AG09319 (cell line): ENCODE measurements around the gene DCXR.

Experiments
- DNase-seq: peaks from one replicate; pipeline ENCODE4 v3.0.0-alpha.2; 2010; ENCODE audit warnings: low read depth; ENCODE audit errors: extremely low read depth
- CTCF ChIP-seq: IDR thresholded peaks from 2 replicates; pipeline ENCODE4 v1.5.1; 2011; ENCODE audit warnings: low read depth, mild to moderate bottlenecking, inconsistent platforms, low read length, moderate library complexity

The DCXR gene

DNA sequence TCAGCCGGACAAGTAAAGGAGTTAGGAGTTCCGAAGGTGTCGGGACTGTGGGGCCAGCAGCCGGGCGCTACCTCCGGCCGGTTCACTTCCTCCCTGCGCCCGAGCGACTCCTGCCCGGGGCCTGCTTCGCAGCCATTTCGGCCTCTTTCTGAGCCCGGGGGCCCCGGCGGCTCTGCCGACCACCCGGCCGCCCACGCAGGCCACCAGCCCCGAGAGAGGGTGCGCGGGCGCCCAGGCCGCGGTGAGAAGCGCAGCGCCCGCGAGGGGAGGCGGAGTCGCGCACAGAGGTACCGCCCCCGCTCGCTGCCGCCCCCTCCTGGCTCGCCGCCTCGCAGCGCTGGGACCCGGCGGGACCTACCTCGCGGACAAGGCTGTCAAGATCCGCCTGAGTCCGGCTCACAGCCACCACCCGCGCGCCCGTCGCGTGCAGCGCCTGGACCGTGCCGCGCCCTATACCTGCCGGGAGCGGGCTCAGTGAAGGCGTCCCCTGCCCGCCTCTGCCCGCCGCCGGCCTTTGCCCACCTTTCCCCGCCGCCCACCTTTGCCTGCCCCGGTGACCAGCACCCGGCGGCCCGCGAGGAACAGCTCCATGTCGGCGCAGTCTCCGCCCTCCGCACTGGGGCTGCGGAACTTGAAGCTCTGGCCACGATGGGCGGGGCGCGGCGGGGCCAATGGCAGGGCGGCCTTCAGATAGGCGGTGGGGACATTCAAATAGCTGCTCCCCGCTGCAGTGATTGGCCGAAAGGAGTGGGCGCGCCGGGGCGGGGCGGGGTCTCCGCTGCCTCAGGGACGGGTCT, at the start of gene DCXR:
Gene DCXR (minus strand): TSS at position 606 of the 797 bp plus-strand sequence. CDS start 15 bp downstream, at position 591.
- peak; percentile 56 for TF ChIP-seq CTCF
- peak; percentile 80 for DNase-seq

GRCh38 chr17:82085931-82086764, 48.7 kb upstream of the DCXR start:
- TF ChIP-seq CTCF: no peak
- DNase-seq: no peak

GRCh38 chr17:82085031-82085861, 47.7 kb upstream of the DCXR start:
- DNase-seq: no peak
- no peak for TF ChIP-seq CTCF

- no peak for DNase-seq
- TF ChIP-seq CTCF: no peak
These were observed 47.0 kb upstream of the DCXR start for GRCh38 chr17:82084373-82085030.

DNA sequence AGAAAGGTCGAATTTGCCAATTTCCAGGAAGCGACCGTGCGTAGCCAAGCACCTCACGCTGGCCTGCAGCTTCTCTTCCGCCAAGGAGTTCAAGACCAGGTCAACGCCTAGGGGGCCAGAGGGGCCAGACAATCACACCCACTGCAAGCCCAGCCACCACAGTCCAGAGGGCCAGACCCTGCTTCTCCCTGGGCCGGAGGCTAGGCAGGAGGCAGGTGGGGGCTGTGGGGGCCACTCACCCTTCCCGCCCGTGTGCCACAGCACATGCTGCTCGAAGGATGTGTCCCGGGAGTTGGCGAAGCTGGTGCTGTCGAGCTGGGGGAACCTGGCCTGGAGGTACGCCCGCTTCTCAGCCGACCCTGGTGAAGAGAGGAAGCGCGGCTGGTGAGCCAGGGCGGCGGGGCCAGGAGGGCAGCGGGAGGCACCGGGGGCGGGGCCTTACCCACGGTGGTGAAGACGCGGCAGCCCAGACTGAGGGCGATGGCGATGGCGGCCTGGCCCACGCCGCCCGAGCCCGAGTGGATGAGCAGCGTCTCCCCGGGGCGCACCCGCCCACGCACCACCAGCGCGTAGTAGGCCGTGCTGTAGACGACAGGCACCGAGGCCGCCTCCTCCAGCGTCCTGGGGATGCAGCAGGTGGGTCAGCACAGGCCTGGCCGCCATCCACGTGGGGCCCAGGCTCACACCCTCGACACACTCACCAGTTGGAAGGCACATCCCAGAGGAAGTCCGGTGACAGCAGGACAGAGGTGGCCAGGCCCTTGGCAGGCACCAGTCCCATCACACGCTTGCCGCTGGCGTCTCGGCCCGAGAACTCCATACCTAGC, 46.2 kb upstream of the DCXR start:
- TF ChIP-seq CTCF: no peak
- no peak for DNase-seq

GRCh38 chr17:82083009-82083408, 45.5 kb upstream of the DCXR start:
- no peak for TF ChIP-seq CTCF
- no peak for DNase-seq
